ENCODE data around the gene LANCL3. TPM values are rescaled to one million over a fixed set of nuclear protein-coding genes. Genes with fewer than 3 reads are reported as not detected.
"Not testable (repeated sequence)": the region's sequence is repeated elsewhere in the genome, so short reads cannot be mapped to it uniquely, and the experiment has no call there.

LANCL3 gene
- 0.02 TPM for total RNA-seq (2013)
- polyA plus RNA-seq (under 1 TPM in 2 of 3 donors, not detected in 1; 0.01 to 0.12 TPM), polyA minus RNA-seq (not detected in 2 replicates), total RNA-seq (0 to 2.3 (median 0.08) reads per million in 11 experiments)

GRCh38 chrX:37571426-37572107 lies at the start of gene LANCL3:
Gene LANCL3 (plus strand): TSS chrX:37571661. CDS start chrX:37571871, 210 bp downstream.
- H3K4me1 Mint-ChIP-seq; H3K27ac Mint-ChIP-seq; H3K9me3 Mint-ChIP-seq; intact Hi-C loops (cut with micrococcal nuclease); H3K27ac ChIP-seq (ENCODE audit: low read depth in 1 of 2, low read length in 2 of 2); H3K79me2 ChIP-seq (ENCODE audit: insufficient read depth, low read length); H4K20me1 ChIP-seq (ENCODE audit: insufficient read depth, low read length); H3K36me3 ChIP-seq (replicated peaks in 1 of 2; ENCODE audit: control insufficient read depth in 1 of 2, insufficient read depth in 2 of 2, low read length in 2 of 2); H3K9me3 ChIP-seq (replicated peaks in 1 of 2; ENCODE audit: control insufficient read depth in 1 of 2, insufficient read depth in 1 of 2, low read length in 2 of 2); DNase-seq; H3K9ac ChIP-seq (ENCODE audit: insufficient read depth, low read length, poor library complexity, severe bottlenecking); H3K36me3 Mint-ChIP-seq; H3K4me1 ChIP-seq (ENCODE audit: control insufficient read depth in 1 of 2, insufficient read depth in 2 of 2, low read length in 2 of 2): not testable (repeated sequence)
- peak within 1 kb of the TSS; percentile 68 to 93 for H3K4me3 Mint-ChIP-seq
- Histone ChIP-seq H3K4me3 (replicated peaks in 1 of 3; ENCODE audit: low read depth in 2 of 3, low read length in 3 of 3) (peak within 1 kb of the TSS in 1 of 3 experiments; percentile 40), H3K4me2 (replicated peaks; ENCODE audit: extremely low read depth, low read length, poor library complexity, severe bottlenecking) (peak within 1 kb of the TSS; percentile 29), H3K27me3 (ENCODE audit: control insufficient read depth in 2 of 2, insufficient read depth in 2 of 2, low read length in 2 of 2) (peaks cover 8 to 15% of the 10 kb centered on the region in 2 donors), H2AFZ (ENCODE audit: insufficient read depth, low read depth, low read length, poor library complexity, severe bottlenecking) (peak within 1 kb of the TSS; percentile 38)
- 1% methylated on average over 15 of the region's 68 CpGs for WGBS (ENCODE audit: insufficient coverage)
- H3K27me3 Mint-ChIP-seq (ENCODE audit: low read depth in 3 of 3), result peaks cover 13 to 39% (median 23%) of the 10 kb centered on the region in 3 donors

- H3K9me3 Mint-ChIP-seq; H3K36me3 Mint-ChIP-seq; intact Hi-C loops (cut with micrococcal nuclease); H3K4me1 ChIP-seq (ENCODE audit: control insufficient read depth in 1 of 2, insufficient read depth in 2 of 2, low read length in 2 of 2); H3K27ac ChIP-seq (ENCODE audit: low read depth in 1 of 2, low read length in 2 of 2); H3K27ac Mint-ChIP-seq; H3K9me3 ChIP-seq (replicated peaks in 1 of 2; ENCODE audit: control insufficient read depth in 1 of 2, insufficient read depth in 1 of 2, low read length in 2 of 2); H3K9ac ChIP-seq (ENCODE audit: insufficient read depth, low read length, poor library complexity, severe bottlenecking); H3K27me3 ChIP-seq (ENCODE audit: control insufficient read depth in 2 of 2, insufficient read depth in 2 of 2, low read length in 2 of 2); H3K4me3 ChIP-seq (replicated peaks in 1 of 3; ENCODE audit: low read depth in 2 of 3, low read length in 3 of 3); DNase-seq; H4K20me1 ChIP-seq (ENCODE audit: insufficient read depth, low read length); H3K4me1 Mint-ChIP-seq; H3K4me2 ChIP-seq (replicated peaks; ENCODE audit: extremely low read depth, low read length, poor library complexity, severe bottlenecking); H2AFZ ChIP-seq (ENCODE audit: insufficient read depth, low read depth, low read length, poor library complexity, severe bottlenecking); H3K36me3 ChIP-seq (replicated peaks in 1 of 2; ENCODE audit: control insufficient read depth in 1 of 2, insufficient read depth in 2 of 2, low read length in 2 of 2); H3K79me2 ChIP-seq (ENCODE audit: insufficient read depth, low read length): not testable (repeated sequence)
- peaks cover 2 to 11% (median 3%) of the 10 kb centered on the region in 3 donors for H3K27me3 Mint-ChIP-seq (ENCODE audit: low read depth in 3 of 3)
- WGBS (ENCODE audit: insufficient coverage), result no CpG with 5 or more reads among the region's 3 CpGs
- peak overlapping the region in 1 of 2 donors; percentile 60 for H3K4me3 Mint-ChIP-seq
Observed at GRCh38 chrX:37523673-37524072, 47.8 kb upstream of the LANCL3 start.

GRCh38 chrX:37541991-37542390 lies 29.5 kb upstream of the LANCL3 start:
- no peak for TF ChIP-seq CTCF (IDR thresholded peaks at IDR 0.05)
- Histone ChIP-seq H3K4me3 (replicated peaks in 1 of 3; ENCODE audit: low read depth in 2 of 3, low read length in 3 of 3) (no peak overlapping the region), H3K4me2 (replicated peaks; ENCODE audit: extremely low read depth, low read length, poor library complexity, severe bottlenecking) (no peak overlapping the region), H3K27me3 (ENCODE audit: control insufficient read depth in 2 of 2, insufficient read depth in 2 of 2, low read length in 2 of 2) (no peaks in the 10 kb centered on the region), H3K4me1 (ENCODE audit: control insufficient read depth in 1 of 2, insufficient read depth in 2 of 2, low read length in 2 of 2) (no peaks in the 10 kb centered on the region), H3K27ac (ENCODE audit: low read depth in 1 of 2, low read length in 2 of 2) (no peak overlapping the region), H3K79me2 (ENCODE audit: insufficient read depth, low read length) (no peaks in the 10 kb centered on the region), H3K9ac (ENCODE audit: insufficient read depth, low read length, poor library complexity, severe bottlenecking) (no peak overlapping the region), H3K36me3 (replicated peaks in 1 of 2; ENCODE audit: control insufficient read depth in 1 of 2, insufficient read depth in 2 of 2, low read length in 2 of 2) (no peaks in the 10 kb centered on the region), H4K20me1 (ENCODE audit: insufficient read depth, low read length) (no peaks in the 10 kb centered on the region), H3K9me3 (replicated peaks in 1 of 2; ENCODE audit: control insufficient read depth in 1 of 2, insufficient read depth in 1 of 2, low read length in 2 of 2) (peaks cover 0 to 8% of the 10 kb centered on the region in 2 donors), H2AFZ (ENCODE audit: insufficient read depth, low read depth, low read length, poor library complexity, severe bottlenecking) (no peak overlapping the region)
- intact Hi-C loops (cut with micrococcal nuclease), result no loop called here
- Mint-ChIP-seq H3K9me3 (peaks cover 0 to 22% (median 15%) of the 10 kb centered on the region in 7 donors), H3K27me3 (ENCODE audit: low read depth in 3 of 3) (peaks cover 0 to 1% (median 1%) of the 10 kb centered on the region in 3 donors), H3K36me3 (no peaks in the 10 kb centered on the region), H3K27ac (no peak overlapping the region), H3K4me1 (no peaks in the 10 kb centered on the region), H3K4me3 (no peak overlapping the region)
- no peak for DNase-seq
- 93% methylated on average over 10 of the region's 11 CpGs for WGBS (ENCODE audit: insufficient coverage)
